GM21515 (cell line): ENCODE measurements around the gene GSE1.

Experiments used
- ATAC-seq: cut with Tn5 transposase; IDR thresholded peaks from one replicate; pipeline ENCODE4 v1.9.1; 2021; ENCODE audit not compliant: unreplicated experiment

GSE1 gene

GRCh38 chr16:85612801-85613603, at the start of gene GSE1:
Gene GSE1, plus strand, starts transcription at chr16:85613322. Its CDS starts 70 bp downstream, at chr16:85613392.
- peak; percentile 39 for ATAC-seq

- no peak for ATAC-seq
These were observed 49.4 kb upstream of the GSE1 start for GRCh38 chr16:85563515-85564276.

GRCh38 chr16:85564277-85565051, 48.7 kb upstream of the GSE1 start:
- ATAC-seq: no peak

- ATAC-seq: no peak
These were observed 47.8 kb upstream of the GSE1 start for GRCh38 chr16:85565340-85565739.

DNA sequence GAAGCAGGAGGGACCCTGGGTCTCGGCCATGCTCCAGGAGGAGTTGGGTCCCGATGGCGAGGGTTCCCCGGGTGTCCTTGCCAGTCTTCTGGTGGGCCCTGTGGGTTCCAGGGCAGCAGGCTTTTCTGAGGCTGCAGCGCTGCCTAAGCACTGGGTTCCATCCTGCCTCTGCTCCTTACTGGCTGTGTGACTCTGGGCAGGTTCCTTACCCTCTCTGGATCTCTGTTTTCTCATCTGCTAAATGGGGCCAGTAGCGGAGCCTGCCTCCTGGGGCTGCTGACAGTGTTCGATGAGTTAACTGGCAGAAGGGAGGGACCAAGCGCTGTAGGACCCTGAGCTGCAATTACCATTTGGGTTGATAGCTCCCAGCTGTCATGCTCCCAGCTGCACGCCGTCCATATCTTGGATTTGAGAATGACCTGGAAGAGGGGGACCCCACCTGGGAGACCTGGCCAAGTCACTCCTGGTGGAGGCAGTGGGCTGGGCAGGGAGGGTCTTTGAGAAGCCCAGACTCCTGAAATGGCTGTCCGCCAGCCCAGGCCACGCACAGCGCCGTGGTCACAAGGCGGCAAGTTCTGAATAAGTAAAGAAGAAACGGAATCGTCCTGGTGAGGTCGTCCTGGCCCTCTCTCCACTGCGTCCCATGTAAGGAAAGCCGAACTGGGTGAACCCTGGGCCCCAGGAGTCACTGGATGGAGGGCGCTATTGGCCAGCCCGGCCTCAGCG, 47.2 kb upstream of the GSE1 start:
- ATAC-seq: no peak

DNA sequence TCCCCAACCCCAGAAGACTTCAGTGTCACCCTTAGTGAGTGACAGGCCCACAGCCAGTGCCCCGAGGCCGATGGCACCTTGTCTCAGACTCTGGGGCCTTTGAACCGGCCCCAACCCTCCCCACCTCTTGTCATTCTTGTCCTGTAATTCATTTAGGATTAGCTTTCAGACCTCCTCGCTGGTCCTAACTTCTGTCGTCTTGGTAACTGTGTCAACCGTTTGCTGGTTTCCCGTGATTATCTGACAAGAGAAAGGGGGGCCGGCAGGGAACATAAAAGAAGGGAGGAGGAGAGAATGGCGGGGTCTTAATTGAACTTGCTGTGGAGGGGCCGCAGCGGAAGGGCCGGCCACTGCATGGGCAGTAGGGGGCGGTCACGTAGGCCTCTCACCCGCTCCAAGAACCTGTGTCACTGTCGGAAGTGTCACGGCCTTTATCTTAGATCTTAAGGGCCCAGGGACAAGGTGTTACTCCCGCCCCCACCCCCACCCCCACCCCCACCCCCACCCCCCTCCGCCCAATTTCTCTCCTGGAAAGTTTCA, 46.5 kb upstream of the GSE1 start:
- no peak for ATAC-seq

GRCh38 chr16:85567101-85567866, 45.8 kb upstream of the GSE1 start:
- ATAC-seq: no peak

DNA sequence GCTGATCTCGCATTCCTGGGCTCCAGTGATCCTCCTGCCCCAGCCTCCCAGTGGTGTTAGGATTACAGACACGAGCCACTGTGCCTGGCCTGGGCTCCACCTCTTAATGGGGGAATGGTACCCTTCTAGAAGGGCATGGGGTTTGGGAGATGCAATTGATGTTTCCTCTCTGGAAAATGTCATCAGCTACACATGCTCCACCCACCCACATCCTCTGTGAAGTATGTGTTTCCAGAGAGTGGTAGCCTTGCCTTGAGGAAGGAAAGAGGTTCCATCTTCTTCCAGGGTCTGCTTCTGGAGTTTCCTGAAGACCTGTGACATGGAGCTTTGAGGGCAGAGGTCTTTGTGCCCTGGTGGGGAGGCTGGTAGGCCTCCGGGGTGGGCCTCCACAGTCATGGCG, 45.2 kb upstream of the GSE1 start:
- no peak for ATAC-seq

DNA sequence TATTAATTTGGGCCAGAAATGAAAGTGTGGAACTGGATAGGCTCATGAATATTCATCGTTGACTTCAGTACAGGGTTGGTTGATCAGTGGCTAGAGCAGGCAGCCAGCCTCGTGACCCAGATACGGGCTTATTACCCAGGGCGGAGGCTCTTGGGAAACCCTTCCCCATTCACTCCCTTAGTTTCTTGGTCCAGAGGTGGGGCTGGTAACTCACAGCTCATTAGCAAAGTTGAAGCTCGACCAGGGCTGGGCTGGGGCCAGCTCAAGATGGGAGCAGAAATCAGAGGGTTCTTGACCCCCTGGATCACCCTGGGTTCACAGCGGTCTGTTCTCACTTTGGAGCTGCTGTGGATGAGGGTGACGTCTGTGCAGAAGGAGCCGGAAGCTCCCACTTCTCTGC, 44.6 kb upstream of the GSE1 start:
- no peak for ATAC-seq

DNA sequence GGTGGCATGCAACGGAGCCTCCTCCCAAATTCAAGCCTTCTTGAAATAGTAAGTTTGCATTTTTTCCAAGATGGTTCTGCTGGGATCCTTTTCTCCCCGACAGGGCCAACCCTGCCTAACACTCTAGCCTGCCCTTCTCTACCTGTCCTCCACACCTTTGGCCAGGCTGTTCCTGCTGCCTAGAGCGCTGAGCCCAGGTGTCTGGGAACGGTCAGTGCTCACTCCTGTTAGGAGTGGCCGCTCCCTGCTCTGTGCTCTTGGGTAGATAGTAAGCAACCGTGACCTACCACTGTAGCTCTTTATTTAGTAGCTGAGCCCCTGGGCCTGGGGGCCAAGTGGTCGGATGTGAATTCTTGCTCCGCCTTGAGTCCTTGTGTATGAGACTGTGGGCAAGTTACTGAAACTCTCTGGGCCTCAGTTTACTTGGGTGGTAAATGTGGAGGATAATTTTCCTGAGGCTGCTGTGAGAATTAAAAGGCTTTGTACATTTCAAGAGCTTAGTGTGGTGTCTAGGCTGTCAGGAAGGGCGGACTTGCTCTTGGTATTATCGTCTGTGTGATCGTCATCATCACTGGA, 44.0 kb upstream of the GSE1 start:
- ATAC-seq: no peak

DNA sequence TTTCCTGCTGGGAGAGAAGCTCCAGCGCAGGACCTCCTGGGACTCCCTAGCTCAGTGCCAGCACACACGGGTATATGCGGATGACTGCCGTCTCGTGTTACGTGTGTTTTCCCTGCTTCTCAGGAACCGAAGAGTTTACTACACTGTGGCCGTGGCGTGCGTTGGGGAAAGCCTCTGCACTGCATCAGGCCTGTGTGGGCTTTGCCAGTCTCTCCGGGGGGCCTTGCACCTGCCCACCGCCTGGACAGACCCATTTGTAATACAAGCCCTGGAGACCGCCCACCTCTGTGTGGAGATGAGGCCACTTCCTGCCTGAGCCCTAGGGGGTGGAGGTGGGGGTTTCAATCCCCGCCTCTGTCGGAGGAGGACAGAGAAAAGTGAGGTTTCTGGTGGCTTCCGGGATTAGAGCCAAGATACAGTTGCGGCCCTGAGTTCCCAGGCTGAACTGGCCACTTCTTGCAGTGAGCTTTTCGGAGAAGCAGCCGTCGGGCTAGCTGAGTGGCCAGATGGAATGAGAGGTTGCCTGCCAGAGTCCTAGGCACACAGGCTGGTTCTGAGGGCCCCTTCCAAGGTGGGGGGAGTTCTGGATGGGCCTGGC, 43.4 kb upstream of the GSE1 start:
- peak; percentile 54 for ATAC-seq

GRCh38 chr16:85570213-85570734, 42.8 kb upstream of the GSE1 start:
- ATAC-seq: peak; percentile 16

GRCh38 chr16:85570735-85571562, 42.2 kb upstream of the GSE1 start:
- peak; percentile 23 for ATAC-seq

DNA sequence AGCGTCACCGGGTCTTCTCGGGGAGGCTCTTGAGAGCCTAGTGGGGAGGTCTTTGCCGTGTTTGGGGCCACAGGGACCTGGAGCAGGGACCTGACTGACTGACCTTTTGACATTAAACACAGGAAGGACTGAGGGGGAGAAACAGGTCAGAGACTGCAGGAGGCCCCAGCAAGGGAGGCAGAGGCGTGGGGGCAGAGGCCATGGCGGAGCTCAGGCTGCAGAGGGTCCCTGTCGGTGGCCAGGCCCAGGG, 41.6 kb upstream of the GSE1 start:
- no peak for ATAC-seq

GRCh38 chr16:85571813-85572619, 41.1 kb upstream of the GSE1 start:
- ATAC-seq: no peak

GRCh38 chr16:85573045-85573695, 40.0 kb upstream of the GSE1 start:
- no peak for ATAC-seq
